B cell (primary cell): ENCODE measurements around the gene TIAM2. TPM values are rescaled to one million over a fixed set of nuclear protein-coding genes. Genes with fewer than 3 reads are reported as not detected.

Source experiments
- ATAC-seq: fragments of 200-7000 bp; cut with Tn5 transposase; one replicate; pipeline ENCODE4 v1.10.0; 2021; ENCODE audit warnings: low read depth, mild to moderate bottlenecking, moderate number of reproducible peaks, moderate library complexity
- CTCF ChIA-PET: fragments of 350-600 bp; sonication (Branson Sonifier 250); formaldehyde crosslinking; loops from one replicate; lab custom pipeline; 2021; ENCODE audit warnings: antibody characterized with exemption, inconsistent platforms; lab: Charles Lee
- POLR2A ChIA-PET: fragments of 350-600 bp; sonication (Branson Sonifier 250); formaldehyde crosslinking; loops from one replicate; lab custom pipeline; 2021; ENCODE audit warnings: antibody characterized with exemption; lab: Charles Lee
- DNase-seq: peaks from one replicate; pipeline ENCODE4 v3.0.0; 2013
- H2AFZ ChIP-seq: 2 replicates; pipeline ENCODE4 v1.6.1; 2012; ENCODE audit warnings: mild to moderate bottlenecking, low read depth, low read length; ENCODE audit not compliant: insufficient read depth, poor library complexity, severe bottlenecking
- H3K27ac ChIP-seq, 2 donors: 1 replicate in 1 of 2; 2 replicates in 1 of 2; pipeline ENCODE4 v1.5.1; 2012 to 2013; ENCODE audit warnings: low read length in 2 of 2, mild to moderate bottlenecking in 2 of 2, moderate library complexity in 1 of 2
- H3K27me3 ChIP-seq, 4 experiments: fragments of 200-600 bp in 1 of 4; sonication (generic) in 1 of 4; replicated peaks in 1 of 4; 1 replicate in 2 of 4; 2 replicates in 2 of 4; pipeline versions ENCODE4 v1.6.1 to v1.7.0; 2013 to 2016; ENCODE audit warnings: low read length in 3 of 4, mild to moderate bottlenecking in 2 of 4, mixed read lengths in 1 of 4, moderate library complexity in 1 of 4; ENCODE audit not compliant: insufficient read depth in 4 of 4, control insufficient read depth in 3 of 4; ENCODE audit errors: control extremely low read depth in 1 of 4
- H3K36me3 ChIP-seq, 2 experiments: replicated peaks in 1 of 2; 1 replicate in 1 of 2; 2 replicates in 1 of 2; pipeline versions ENCODE4 v1.6.1 to v1.7.1; 2013; ENCODE audit warnings: low read length in 1 of 2; ENCODE audit not compliant: insufficient read depth in 2 of 2, control insufficient read depth in 1 of 2; ENCODE audit errors: control extremely low read depth in 1 of 2, extremely low read depth in 1 of 2
- H3K4me1 ChIP-seq, 2 donors: fragments of 200-600 bp in 1 of 2; sonication (generic) in 1 of 2; 1 replicate in 1 of 2; 2 replicates in 1 of 2; pipeline versions ENCODE4 v1.5.1 to v1.6.1; 2013 to 2017; ENCODE audit warnings: low read length in 2 of 2; ENCODE audit not compliant: control insufficient read depth in 2 of 2, insufficient read depth in 2 of 2
- H3K4me2 ChIP-seq: replicated peaks from 2 replicates; pipeline ENCODE3; 2012; ENCODE audit warnings: mild to moderate bottlenecking, low read depth, low read length; ENCODE audit not compliant: poor library complexity, severe bottlenecking
- H3K4me3 ChIP-seq, 5 experiments: fragments of 200-600 bp in 1 of 5; sonication (generic) in 1 of 5; 1 replicate in 3 of 5; 2 replicates in 2 of 5; pipeline versions ENCODE4 v1.5.1 to v1.7.0; 2011 to 2016; ENCODE audit warnings: low read length in 4 of 5, mild to moderate bottlenecking in 4 of 5, low read depth in 2 of 5, control low read depth in 1 of 5, moderate library complexity in 1 of 5; ENCODE audit not compliant: insufficient read depth in 1 of 5; ENCODE audit errors: control extremely low read depth in 1 of 5, extremely low read depth in 1 of 5
- H3K79me2 ChIP-seq: fragments of 200-600 bp; sonication (generic); one replicate; pipeline ENCODE4 v1.6.0; 2016; ENCODE audit warnings: low read length; ENCODE audit not compliant: control insufficient read depth, insufficient read depth
- H3K9ac ChIP-seq: fragments of 200-600 bp; sonication (generic); 2 replicates; pipeline ENCODE4 v1.6.1; 2017; ENCODE audit warnings: mild to moderate bottlenecking, low read length, moderate library complexity
- H3K9me3 ChIP-seq, 3 donors: one replicate each; pipeline versions ENCODE4 v1.6.1 to v1.7.1; 2013; ENCODE audit warnings: low read length in 2 of 3; ENCODE audit not compliant: control insufficient read depth in 2 of 3, insufficient read depth in 1 of 3; ENCODE audit errors: control extremely low read depth in 1 of 3
- H4K20me1 ChIP-seq: 2 replicates; pipeline ENCODE4 v1.6.0; 2012; ENCODE audit warnings: mild to moderate bottlenecking, low read length; ENCODE audit not compliant: insufficient read depth, control insufficient read depth, poor library complexity, severe bottlenecking
- H3K27ac Mint-ChIP-seq: one replicate; pipeline ENCODE4 v1.8.0; 2021; ENCODE audit warnings: mixed read lengths
- H3K27me3 Mint-ChIP-seq: one replicate; pipeline ENCODE4 v1.8.0; 2021; ENCODE audit warnings: mixed read lengths
- H3K4me1 Mint-ChIP-seq: one replicate; pipeline ENCODE4 v1.8.0; 2021; ENCODE audit warnings: mixed read lengths
- H3K4me3 Mint-ChIP-seq: one replicate; pipeline ENCODE4 v1.8.0; 2021; ENCODE audit warnings: mixed read lengths
- H3K9me3 Mint-ChIP-seq: one replicate; pipeline ENCODE4 v1.8.0; 2022; ENCODE audit warnings: mixed read lengths; ENCODE audit not compliant: insufficient read depth
- EZH2 ChIP-seq: IDR thresholded peaks from 2 replicates; pipeline ENCODE4 v1.6.1; 2012; ENCODE audit warnings: borderline replicate concordance, low read depth, mild to moderate bottlenecking, moderate library complexity, low read length; ENCODE audit not compliant: insufficient read depth, poor library complexity, severe bottlenecking
- WGBS: methylation state at CpG from one replicate; pipeline ENCODE4 v1.1.5; 2013; ENCODE audit warnings: missing lambda C conversion rate; ENCODE audit not compliant: insufficient coverage; 5-methylcytosine and 5-hydroxymethylcytosine counted together
- intact Hi-C: fragments of 100-400 bp; cut with micrococcal nuclease; formaldehyde crosslinking; loops from one replicate; pipeline ENCODE4 v1.10.0; 2022
- polyA plus RNA-seq: library from polyadenylated mRNA; depleted of rRNA; stranded (reverse); fragments of >200 nt; gene quantifications from 2 replicates; pipeline ENCODE4 v1.2.3, GENCODE V29; 2012
- total RNA-seq, 2 donors: library from RNA; stranded (reverse); fragments of 120-200 nt in 1 of 2; gene quantifications; 1 replicate in 1 of 2; 2 replicates in 1 of 2; pipeline versions ENCODE4 v1.2.3 to v1.2.4, GENCODE V29; 2013 to 2022
- TF ChIP-seq, protein P1 (sequence below): fragments of 200-600 bp; IDR thresholded peaks from one replicate; pipeline ENCODE4 v1.8.0; 2022; ENCODE audit warnings: antibody characterized with exemption, mild to moderate bottlenecking

TIAM2 gene
- total and polyA plus RNA-seq, 2 donors (not counting 1 experiment from before 2014, with no cell fraction given), result 13.1 to 18.8 TPM

DNA sequence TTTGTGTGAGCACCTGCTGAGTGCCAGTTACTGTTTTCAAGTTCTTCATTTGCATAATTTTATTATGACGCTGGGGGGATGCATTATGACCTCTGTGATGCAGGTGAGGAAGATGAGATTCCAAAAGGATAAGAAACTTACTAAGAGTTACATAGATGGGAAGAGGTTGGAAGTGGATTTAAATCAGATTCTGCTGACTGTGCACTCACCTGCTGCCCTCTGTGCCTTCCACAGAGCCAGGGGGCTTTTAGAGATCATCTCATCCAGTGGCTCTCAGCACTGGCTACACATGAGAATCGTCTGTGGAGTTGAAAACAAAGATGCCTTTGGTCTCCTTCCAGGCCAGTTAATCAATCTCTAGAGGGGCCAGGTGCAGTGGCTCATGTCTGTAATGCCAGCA lies 47.9 kb downstream of the TIAM2 start:
- no peak overlapping the region for H2AFZ ChIP-seq
- H3K79me2 ChIP-seq, result no peaks in the 10 kb centered on the region
- H3K36me3 ChIP-seq, result no peaks in the 10 kb centered on the region
- H3K4me1 ChIP-seq, result no peaks in the 10 kb centered on the region
- intact Hi-C loops, result no loop called here
- TF ChIP-seq, protein P1, sequence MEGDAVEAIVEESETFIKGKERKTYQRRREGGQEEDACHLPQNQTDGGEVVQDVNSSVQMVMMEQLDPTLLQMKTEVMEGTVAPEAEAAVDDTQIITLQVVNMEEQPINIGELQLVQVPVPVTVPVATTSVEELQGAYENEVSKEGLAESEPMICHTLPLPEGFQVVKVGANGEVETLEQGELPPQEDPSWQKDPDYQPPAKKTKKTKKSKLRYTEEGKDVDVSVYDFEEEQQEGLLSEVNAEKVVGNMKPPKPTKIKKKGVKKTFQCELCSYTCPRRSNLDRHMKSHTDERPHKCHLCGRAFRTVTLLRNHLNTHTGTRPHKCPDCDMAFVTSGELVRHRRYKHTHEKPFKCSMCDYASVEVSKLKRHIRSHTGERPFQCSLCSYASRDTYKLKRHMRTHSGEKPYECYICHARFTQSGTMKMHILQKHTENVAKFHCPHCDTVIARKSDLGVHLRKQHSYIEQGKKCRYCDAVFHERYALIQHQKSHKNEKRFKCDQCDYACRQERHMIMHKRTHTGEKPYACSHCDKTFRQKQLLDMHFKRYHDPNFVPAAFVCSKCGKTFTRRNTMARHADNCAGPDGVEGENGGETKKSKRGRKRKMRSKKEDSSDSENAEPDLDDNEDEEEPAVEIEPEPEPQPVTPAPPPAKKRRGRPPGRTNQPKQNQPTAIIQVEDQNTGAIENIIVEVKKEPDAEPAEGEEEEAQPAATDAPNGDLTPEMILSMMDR, result no peak
- no peak for TF ChIP-seq EZH2
- no peak for ATAC-seq
- no peak overlapping the region for H3K27ac ChIP-seq
- CTCF ChIA-PET, result no interaction called here
- WGBS, result 82% methylated on average over 2 of the region's 2 CpGs
- H3K9me3 Mint-ChIP-seq, result no peaks in the 10 kb centered on the region
- no peaks in the 10 kb centered on the region for H3K27me3 Mint-ChIP-seq
- H3K9me3 ChIP-seq, result no peaks in the 10 kb centered on the region
- H3K9ac ChIP-seq, result no peak overlapping the region
- no peaks in the 10 kb centered on the region for H3K27me3 ChIP-seq
- H3K4me1 Mint-ChIP-seq, result no peaks in the 10 kb centered on the region
- no peak overlapping the region for H3K4me3 Mint-ChIP-seq
- no peaks in the 10 kb centered on the region for H4K20me1 ChIP-seq
- no peak overlapping the region for H3K4me2 ChIP-seq
- DNase-seq, result no peak
- no peak overlapping the region for H3K4me3 ChIP-seq
- POLR2A ChIA-PET, result no interaction called here
- no peak overlapping the region for H3K27ac Mint-ChIP-seq

DNA sequence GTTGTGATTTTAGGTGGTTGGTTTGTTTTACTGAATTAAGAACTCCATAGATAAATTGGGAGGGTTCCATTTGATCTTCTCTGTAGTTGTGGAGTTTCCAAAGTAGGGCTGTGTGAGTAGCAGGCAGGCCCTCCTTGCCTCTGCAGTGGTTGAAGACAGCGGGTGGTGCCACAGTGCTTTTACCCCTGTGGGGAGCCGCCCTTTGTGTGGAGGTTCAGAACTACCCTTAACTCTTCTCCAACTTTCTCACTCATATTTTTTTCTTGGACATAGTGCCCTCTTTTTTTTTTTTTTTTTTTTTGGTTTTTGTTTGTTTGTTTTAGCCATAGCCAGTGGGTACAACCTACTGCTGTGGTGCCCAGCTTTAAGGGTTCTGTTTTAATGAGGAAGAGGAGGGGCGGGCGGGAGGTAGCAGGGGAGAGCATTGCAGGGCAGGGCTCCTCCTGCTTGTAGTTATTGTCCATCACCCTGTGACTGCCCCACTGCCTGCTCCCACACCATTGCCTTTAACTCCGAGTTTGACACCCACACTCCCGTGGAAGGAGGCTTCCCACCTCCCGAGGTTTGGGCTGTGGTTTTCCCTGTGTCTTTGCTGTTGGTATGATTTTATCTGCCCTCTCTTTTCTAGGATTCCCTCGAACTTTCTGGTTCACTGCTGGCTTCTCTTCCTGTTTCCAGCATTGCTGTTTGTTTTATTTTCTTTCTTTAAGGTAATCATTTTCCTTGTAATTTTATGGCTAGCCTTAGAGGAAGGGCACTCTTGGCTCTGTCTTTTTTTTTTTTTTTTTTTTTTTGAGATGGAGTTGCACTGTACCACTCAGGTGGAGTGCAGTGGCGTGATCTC lies 50.7 kb downstream of the TIAM2 start:
- no peak overlapping the region for H3K4me3 Mint-ChIP-seq
- ChIA-PET POLR2A (interaction anchor here (0.7 kb wide), 1 partner anchor 24 kb away, joined by 11 read pairs; no protein-coding TSS in a partner anchor), CTCF (no interaction called here)

More for the DNA sequence above, 50.7 kb downstream of the TIAM2 start:
- no peak for TF ChIP-seq EZH2
- TF ChIP-seq, protein P1, result no peak
- intact Hi-C loops, result no loop called here
- H2AFZ ChIP-seq, result no peak overlapping the region
- H3K4me2 ChIP-seq, result no peak overlapping the region
- H3K4me1 ChIP-seq, result no peaks in the 10 kb centered on the region
- no peak overlapping the region for H3K4me3 ChIP-seq
- H3K4me1 Mint-ChIP-seq, result no peaks in the 10 kb centered on the region
- H3K27ac Mint-ChIP-seq, result no peak overlapping the region
- H3K9me3 ChIP-seq, result no peaks in the 10 kb centered on the region
- ATAC-seq (no peak), DNase-seq (no peak)
- no peaks in the 10 kb centered on the region for H3K9me3 Mint-ChIP-seq
- H3K9ac ChIP-seq, result no peak overlapping the region
- no peak overlapping the region for H3K27ac ChIP-seq
- H3K36me3 ChIP-seq, result no peaks in the 10 kb centered on the region
- H4K20me1 ChIP-seq, result no peaks in the 10 kb centered on the region
- H3K27me3 Mint-ChIP-seq, result peaks cover 3% of the 10 kb centered on the region
- WGBS, result 100% methylated on average over 1 of the region's 9 CpGs
- H3K79me2 ChIP-seq, result no peaks in the 10 kb centered on the region
- no peaks in the 10 kb centered on the region for H3K27me3 ChIP-seq
